NCI-H1436 (cell line): ENCODE results near the gene ASH1L.
"Not testable (repeated sequence)": the region's sequence is repeated elsewhere in the genome, so short reads cannot be mapped to it uniquely, and the experiment has no call there.

Experiments used
- DNase-seq: peaks from one replicate; lab custom pipeline; 2025; lab: John Stamatoyannopoulos, UW

ASH1L gene

GRCh38 chr1:155451199-155451598 lies 111.4 kb downstream of the ASH1L start:
- DNase-seq = no peak

DNA sequence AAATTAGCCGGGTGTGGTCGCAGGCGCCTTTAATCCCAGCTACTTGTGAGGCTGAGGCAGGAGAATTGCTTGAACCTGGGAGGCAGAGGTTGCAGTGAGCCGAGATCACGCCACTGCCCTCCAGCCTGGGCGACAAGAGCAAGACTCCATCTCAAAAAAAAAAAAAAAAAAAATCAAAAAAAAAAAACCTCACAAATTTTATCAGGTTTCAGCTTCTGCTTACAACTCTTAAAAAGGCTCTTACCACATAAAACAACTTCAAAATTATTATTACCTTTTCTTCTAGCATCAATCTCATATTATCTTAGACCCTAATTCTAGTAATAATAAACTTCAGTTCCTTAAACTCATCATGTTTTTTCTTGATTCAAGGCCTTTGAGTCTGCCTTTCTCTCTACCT lies 120.2 kb downstream of the ASH1L start:
- not testable (repeated sequence) for DNase-seq

- no peak for DNase-seq
Measured at GRCh38 chr1:155437405-155437804, 125.2 kb downstream of the ASH1L start.

- DNase-seq = not testable (repeated sequence)
Measured at GRCh38 chr1:155433831-155434389, 128.7 kb downstream of the ASH1L start.

DNA sequence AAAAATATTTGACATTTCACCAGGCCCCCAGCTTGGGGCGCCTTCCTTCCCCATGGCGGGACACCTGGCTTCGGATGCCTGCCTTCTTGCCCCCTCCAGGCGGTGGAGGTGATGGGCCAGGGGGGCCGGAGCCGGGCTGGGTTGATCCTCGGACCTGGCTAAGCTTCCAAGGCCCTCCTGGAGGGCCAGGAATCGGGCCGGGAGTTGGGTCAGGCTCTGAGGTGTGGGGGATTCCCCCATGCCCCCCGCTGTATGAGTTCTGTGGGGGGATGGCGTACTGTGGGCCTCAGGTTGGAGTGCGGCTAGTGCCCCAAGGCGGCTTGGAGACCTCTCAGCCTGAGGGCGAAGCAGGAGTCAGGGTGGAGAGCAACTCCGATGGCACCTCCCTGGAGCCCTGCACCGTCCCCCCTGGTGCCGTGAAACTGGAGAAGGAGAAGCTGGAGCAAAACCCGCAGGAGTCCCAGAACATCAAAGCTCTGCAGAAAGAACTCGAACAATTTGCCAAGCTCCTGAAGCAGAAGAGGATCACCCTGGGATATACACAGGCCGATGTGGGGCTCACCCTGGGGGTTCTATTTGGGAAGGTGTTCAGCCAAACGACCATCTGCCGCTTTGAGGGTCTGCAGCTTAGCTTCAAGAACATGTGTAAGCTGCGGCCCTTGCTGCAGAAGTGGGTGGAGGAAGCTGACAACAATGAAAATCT lies 129.3 kb downstream of the ASH1L start:
- DNase-seq = not testable (repeated sequence)

- no peak for DNase-seq
Measured at GRCh38 chr1:155424091-155424490, 138.5 kb downstream of the ASH1L start.

DNA sequence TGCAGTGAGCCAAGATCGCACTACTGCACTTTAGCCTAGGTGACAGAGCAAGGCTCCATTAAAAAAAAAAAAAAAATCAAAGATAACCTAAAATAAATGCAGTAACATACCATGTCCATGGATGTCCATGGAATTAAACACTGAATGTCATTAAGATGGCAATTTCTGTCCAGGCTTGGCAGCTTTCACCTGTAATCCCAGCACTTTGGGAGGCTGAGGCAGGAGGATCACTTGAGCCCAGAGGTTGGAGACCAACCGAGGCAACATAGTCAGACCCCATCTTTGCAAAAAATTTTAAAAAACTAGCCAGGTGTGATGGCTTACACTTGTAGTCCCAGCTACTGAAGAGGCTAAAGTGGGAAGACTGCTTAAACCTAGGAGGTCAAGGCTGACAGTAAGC lies 141.8 kb downstream of the ASH1L start:
- DNase-seq = no peak

- not testable (repeated sequence) for DNase-seq
Measured at GRCh38 chr1:155411840-155412239, 150.8 kb downstream of the ASH1L start.

- no peak for DNase-seq
Measured at GRCh38 chr1:155410931-155411330, 151.7 kb downstream of the ASH1L start.

DNA sequence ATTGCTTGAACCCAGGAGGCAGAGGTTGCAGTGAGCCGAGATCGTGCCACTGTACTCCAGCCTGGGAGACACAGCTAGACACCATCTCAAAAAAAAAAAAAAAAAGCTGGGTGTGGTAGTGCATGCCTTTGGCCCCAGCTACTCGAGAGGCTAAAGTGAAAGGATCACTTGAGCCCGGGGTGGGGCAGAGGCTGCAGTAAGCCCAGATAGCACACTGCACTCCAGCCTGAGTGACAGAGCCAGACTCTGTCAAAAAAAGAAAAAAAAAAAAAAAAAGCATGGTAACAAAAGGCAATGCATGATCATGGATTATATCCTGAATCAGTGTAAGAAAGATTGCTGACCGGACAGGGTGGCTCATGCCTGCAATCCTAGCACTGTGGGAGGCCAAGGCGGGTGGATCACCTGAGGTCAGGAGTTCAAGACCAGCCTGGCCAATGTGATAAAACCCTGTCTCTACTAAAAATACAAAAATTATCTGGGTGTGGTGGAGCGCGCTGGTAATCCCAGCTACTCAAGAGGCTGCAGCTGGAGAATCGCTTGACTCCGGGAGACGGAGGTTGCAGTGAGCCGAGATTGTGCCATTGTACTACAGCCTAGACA lies 165.6 kb downstream of the ASH1L start:
- DNase-seq = no peak

GRCh38 chr1:155392898-155393411 lies 169.6 kb downstream of the ASH1L start:
- no peak for DNase-seq

DNA sequence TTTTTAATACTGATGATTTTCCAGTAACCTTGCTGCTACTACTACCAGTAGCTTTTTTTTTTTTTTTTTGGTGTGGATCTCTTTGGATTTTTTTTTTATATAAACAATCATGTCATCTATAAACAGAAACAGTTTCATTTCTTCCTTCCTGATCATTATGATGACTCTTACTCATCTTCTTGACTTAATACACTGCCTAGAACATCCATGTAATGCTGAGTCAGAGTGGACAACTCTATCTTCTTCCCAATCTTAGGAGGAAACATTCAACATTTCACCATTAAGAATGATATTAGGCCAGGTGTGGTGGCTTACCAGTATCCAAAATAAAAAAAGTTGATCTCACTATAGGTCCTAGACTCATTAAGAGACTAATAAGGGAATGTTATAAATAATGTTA lies 172.8 kb downstream of the ASH1L start:
- no peak for DNase-seq

DNA sequence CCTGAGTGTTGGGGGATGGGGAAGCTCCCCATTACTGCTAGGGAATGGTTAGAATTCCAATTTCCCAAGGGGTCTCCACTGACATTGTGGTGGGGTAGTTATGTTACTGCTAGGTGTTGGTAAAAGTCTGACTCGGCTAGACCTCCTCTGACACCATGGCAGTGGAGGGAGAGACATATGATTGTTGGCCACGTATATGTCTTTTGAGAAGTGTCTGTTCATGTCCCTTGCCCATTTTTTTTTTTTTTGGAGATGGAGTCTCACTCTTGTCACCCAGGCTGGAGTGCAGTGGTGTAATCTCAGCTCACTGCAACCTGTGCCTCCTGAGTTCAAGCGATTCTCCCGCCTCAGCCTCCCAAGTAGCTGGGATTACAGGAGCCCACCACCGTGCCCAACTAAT lies 176.8 kb downstream of the ASH1L start:
- DNase-seq = not testable (repeated sequence)

DNA sequence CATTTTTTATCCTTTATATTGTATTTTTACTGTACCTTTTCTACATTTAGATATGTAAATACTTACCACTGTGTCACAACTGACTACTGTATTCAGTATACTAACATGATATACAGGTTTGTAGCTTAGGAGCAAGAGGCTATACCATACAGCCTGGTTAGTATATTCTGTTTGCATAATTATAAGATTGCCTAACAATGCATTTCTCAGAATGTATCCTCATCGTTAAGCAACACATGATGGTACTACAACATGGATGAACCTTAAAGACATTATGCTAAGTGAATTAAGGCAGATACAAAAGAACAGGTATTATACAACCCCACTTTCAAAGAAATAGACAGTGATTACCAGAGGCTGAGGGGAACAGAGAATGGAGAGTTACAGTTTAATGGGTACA lies 179.2 kb downstream of the ASH1L start:
- DNase-seq = no peak

DNA sequence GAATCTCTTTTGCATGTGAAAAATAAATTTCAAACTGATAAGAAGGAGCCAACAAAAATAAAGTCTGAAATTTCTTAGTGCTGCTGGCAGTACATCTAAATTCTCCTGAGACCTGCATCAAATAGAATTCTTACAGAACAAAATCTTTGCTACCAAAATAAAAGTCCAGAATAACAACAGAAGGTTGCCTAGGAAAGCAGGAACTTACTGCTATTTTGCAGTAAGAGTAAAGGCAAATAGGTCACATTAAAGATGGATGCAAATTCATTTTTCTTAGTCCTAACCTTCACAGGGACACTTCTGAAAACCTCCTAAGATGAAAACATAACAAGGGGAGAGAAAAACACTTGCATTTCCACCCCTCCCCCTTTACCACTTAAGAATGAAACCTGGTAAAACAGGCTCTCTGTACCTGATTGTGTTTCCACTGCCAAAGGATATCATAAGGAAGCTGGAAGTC lies 182.9 kb downstream of the ASH1L start:
- peak; percentile 29 for DNase-seq

DNA sequence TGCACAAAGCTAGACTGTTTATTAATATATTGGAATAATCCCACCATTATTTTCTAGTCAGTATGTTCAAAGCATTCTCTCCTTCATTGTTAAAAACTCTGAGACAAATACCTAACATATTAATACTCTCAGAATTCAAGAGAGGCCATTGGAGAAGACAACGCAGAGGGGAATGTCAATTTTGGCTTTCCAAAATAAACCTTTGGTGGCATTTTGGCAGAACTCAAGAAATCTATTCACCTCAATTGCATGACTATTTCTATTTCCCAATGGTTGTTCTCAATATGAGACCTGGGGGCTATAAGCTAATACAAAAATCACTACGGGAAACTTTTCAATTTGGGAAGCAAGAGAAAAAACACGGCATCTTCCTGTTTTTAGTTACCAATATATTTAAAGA lies 183.4 kb downstream of the ASH1L start:
- DNase-seq = no peak

DNA sequence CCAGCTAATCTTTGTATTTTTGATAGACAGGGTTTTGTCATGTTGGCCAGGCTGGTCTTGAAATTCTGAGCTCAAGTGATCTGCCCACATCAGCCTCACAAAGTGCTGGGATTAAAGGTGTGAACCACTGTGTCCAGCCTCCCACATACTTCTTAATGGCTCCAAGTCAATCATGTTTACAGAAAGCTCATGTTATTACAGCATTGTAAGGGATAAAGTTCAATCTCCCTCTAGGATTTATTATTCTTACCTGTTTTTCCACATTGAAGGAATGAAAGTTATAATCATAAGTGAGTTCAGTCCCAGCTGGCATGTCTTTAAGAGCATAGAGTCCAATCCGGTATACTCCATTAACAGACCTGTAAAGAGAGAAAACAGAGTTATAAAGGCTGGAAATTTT lies 202.6 kb downstream of the ASH1L start:
- DNase-seq = no peak

DNA sequence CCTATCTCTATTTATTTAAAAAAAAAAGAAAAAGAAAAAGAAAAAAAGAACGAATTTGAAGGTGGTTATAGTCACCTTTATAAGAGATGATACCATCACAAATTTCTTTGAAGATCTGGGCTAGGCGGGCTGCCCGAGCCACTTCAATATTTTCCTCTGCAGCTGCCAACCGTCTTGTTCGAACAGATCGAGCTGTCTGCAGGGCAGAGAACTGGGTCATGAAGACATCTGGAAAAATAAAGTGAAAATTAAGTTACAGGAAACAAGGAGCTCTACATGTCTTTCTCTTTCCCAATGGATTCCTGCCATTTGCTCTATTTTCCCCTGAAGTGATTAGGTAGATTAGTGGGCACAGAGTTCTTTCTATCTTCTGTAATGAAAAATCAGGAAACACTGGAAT lies 210.0 kb downstream of the ASH1L start:
- no peak for DNase-seq

DNA sequence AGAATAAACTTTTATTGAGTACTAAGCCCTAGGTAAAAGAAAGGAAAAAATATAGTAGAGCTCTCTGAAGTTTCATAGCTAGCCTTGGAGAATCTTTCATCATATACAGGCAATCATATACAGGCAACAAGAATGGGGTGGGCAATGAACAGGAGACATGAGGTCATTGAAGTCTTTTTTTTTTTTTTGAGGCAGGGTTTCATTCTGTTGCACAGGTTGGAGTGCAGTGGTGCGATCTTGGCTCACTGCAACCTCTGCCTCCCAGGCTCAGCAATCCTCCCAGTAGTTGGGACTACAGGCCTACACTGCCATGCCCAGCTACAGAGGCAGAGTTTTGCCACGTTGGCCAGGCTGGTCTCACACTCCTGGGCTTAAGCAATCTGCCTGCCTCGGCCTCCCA lies 219.8 kb downstream of the ASH1L start:
- no peak for DNase-seq

DNA sequence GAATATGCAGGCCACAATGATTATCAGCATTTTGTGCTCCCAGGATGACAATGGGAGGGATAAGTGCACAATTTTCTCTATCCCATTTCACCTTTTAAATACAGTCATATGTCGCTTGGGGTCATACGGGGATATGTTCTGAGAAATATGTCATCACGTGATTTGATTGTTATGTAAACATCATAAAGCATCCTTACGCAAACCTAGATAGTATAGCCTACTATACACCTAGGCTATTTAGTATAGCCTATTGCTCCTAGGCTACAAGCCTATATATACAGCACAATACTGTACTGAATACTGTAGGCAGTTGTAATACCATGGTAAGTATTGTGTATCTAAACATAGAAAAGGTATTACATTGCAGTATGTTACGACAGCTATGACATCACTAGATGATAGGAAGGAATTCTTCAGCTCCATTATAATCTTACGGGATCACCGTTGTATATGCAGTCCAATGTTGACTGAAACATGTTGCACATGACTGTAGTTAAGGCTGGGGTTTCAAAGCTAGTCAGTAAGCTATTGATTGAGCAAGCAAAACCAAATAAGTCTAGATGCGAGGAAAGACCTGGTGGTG lies 223.0 kb downstream of the ASH1L start:
- DNase-seq = no peak

- DNase-seq = no peak
Measured at GRCh38 chr1:155334962-155335361, 227.6 kb downstream of the ASH1L start.

GRCh38 chr1:155329980-155330598 lies 232.5 kb downstream of the ASH1L start:
- DNase-seq = no peak
